Right lobe of liver (tissue), 4 donors: ENCODE results near the gene ZFR2.

Experiments
- CTCF ChIP-seq, 4 donors: fragments of 200-600 bp in 3 of 4; fragments of 450-650 bp in 1 of 4; IDR thresholded peaks; one replicate each; pipeline versions ENCODE4 v1.5.1 to v1.8.0; 2016 to 2022; ENCODE audit warnings: antibody characterized with exemption in 4 of 4, mild to moderate bottlenecking in 2 of 4
- POLR2A ChIP-seq: fragments of 450-650 bp; IDR thresholded peaks from one replicate; pipeline ENCODE4 v1.6.1; 2017; ENCODE audit warnings: antibody characterized with exemption, mild to moderate bottlenecking
- donor health status: DM: no; HTN: no; CAD: no.
- donor health status: DM: no; HTN: no; CAD: no.
- donor health status: DM: no; HTN: yes; CAD: no.

DNA sequence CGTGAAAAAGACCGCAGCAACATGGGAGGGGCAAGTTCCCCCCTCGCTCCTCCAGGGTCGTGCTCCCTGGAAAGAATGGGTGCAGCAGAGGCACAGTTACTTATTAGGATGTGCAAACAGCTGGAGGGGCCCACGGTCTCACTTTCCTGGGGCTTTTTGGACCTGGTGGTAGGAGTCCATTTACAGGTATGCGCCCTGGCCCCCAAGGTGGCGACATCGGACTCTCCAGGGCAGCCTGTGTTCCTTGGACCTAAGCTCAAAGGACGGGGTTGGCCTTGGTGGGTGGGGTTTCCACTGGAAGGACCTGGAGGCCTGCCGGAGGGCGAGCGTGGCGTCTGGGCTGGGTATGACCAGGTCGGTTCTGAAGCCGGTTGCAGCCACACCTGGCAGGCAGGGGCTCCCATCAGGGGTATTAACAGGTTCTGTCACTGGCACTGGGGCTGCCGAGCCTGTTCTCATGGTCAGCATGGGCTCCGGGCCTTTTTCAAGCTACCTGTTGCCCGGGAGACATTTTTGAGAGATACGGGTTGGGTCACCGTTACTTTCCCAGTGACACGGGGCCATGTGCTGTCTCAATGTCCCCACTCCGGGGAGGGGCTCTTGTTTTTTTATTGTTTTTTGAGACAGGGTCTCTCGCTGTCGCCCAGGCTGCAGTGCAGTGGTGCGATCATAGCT is 5.9 kb downstream of the ZFR2 start:
- TF ChIP-seq CTCF (IDR thresholded peaks at IDR 0.05) (no peak), POLR2A (no peak)
